SKM-1 treated with dmso at 0.1 percent for 144 hours (cell line): ENCODE results near the gene GART.
"Not testable (repeated sequence)": the region's sequence is repeated elsewhere in the genome, so short reads cannot be mapped to it uniquely, and the experiment has no call there.

Source experiments
- DNase-seq: peaks from one replicate; lab custom pipeline; 2025; ENCODE audit not compliant: unreplicated experiment; lab: John Stamatoyannopoulos, UW

The GART gene

DNA sequence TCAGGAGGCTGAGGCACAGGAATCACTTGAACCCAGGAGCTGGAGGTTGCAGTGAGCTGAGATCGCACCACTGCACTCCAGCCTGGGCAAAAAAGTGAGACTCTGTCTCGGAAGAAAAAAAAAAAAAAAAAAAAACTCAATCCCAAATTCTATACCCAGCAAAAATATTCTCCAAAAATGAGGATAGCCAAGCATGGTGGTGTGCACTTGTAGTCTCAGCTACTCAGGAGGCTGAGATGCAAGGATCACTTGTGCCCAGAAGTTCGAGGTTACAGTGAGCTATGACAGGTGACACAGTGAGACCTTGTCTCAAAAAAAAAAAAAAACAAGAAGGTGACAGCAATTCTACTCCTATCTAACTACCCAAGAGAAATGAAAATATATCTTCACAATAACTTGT, 68.6 kb downstream of the GART start:
- no peak for DNase-seq

DNA sequence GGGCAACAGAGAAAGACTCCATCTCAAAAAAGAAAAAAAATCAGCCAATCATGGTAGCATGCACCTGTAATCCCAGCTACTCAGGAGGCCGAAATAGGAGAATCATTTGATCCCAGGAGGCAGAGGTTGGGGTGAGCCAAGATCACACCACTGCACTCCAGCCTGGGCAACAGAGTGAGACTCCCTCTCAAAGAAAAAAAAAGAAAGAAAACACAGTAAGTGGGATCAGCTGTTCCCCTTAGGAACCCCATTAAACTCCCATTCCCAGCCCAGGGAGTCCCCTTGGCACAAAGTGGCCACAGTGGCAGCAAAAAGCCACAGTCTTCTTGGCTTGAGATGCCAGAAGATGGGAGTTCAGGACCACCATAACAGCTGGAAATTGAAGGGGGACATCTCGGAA, 71.2 kb downstream of the GART start:
- no peak for DNase-seq

DNA sequence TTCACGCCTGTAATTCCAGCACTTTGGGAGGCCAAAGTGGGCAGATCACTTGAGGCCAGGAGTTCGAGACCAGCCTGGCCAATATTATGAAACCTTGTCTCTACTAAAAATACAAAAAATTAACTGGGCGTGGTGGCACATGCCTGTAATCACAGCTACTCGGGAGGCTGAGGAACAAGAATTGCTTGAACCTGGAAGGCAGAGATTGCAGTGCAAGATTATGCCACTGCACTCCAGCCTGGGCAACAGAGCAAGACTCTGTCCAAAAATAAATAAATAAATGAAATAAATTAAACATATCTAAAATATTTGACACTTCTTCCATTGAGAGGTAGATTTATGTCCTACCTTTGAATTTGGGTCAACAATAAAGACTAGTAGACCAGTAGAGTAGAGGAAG, 72.7 kb downstream of the GART start:
- not testable (repeated sequence) for DNase-seq

DNA sequence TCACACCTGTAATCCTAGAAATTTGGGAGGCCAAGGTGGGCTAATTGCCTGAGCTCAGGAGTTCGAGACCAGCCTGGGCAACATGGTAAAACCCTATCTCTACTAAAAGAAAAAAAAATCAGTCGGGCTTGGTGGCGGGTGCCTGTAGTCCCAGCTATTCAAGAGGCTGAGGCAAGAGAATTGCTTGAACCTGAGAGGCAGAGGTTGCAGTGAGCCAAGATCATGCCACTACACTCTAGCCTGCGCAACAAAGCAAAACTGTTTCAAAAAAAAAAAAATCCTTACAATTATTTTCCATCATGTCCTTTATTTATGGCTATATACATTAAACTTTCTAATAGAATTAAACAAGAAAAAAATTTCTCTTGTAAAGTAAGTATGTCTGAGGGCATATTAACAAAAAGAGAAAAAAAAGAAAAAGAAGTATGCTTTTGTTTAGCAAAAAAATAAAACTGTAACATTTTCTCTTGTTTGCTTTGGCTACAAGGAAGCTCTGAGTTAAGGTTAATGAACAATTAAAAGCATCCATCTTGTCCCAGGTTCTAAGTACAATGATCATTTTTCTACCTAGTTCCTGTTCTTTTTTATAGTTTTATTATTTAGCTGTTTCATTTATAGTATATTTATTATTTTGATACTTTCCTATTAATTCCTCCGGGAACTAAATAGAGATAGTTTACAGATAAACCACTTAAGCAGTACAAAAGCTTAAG, 80.2 kb downstream of the GART start:
- DNase-seq: no peak

DNA sequence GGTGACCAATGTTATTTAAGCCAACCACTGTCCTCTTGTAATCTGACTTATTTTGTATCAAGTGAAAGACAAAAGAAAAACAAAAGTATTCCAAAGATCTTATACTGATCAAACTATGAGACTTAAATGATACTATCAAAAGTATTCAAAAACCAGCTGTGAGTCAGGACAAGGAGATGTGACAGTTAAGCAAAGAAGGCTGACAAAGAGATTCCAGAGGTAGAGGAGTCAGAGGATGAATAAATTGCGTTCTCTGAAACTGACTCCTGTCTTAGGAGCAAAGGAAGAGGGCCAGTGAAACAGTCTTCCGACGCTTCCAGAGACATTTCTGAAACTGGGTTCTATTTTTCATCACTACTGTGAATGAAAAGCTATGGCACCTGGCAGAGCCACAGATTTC, 83.1 kb downstream of the GART start:
- DNase-seq: no peak

DNA sequence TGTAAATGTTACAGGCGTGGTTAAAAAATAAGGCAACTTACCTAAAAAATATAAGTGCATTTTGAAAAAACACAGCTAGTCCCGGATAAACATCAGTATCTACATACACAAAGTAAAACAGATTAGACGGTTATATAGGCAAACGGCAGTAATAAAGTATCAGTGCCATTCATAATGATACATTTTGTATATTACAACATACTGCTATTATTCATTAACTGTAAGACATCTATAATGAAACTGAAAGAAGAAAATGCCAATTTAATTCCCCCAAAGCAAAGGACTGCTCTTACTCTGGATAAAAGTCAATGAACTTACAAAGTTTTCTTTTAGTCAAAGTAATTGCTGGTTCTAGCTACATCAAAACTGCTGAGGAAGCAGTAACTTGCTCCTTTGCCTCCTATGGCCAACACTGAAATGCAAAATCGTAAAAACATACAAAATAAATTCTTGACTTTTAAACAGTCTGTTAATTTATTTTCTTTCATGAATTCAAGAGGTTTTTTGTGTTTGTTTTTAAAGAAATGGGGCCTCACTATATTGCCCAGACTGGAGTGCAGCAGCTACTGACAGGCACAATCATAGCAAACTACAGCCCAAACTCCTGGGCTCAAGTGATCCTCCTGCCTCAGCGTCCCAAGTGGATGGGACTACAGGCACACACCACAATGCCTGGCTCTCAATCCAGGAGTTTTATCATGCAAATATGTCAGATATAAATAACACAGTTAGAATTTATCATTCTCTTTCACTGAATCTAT, 86.1 kb downstream of the GART start:
- no peak for DNase-seq
